Activated CD4-positive, alpha-beta memory T cell treated with anti-CD3 and anti-CD28 coated beads, Interleukin-2, amount 10 ng/mL, durations not matched to agents 7 days and 5 days (primary cell): ENCODE measurements around the gene SLC25A18. TPM values are rescaled to one million over a fixed set of nuclear protein-coding genes. Genes with fewer than 3 reads are reported as not detected.

Experiments
- CTCF ChIA-PET: fragments of 350-600 bp; sonication (Branson Sonifier 250); formaldehyde crosslinking; loops from one replicate; lab custom pipeline; 2021; ENCODE audit warnings: antibody characterized with exemption, inconsistent platforms; lab: Charles Lee
- POLR2A ChIA-PET: fragments of 350-600 bp; sonication (Branson Sonifier 250); formaldehyde crosslinking; loops from one replicate; lab custom pipeline; 2021; ENCODE audit warnings: antibody characterized with exemption; lab: Charles Lee
- DNase-seq: peaks from one replicate; pipeline ENCODE4 v3.0.0-alpha.2; 2020
- H3K27ac Mint-ChIP-seq: one replicate; pipeline ENCODE4 v1.8.0; 2021; ENCODE audit warnings: mild to moderate bottlenecking, mixed read lengths
- H3K27me3 Mint-ChIP-seq: one replicate; pipeline ENCODE4 v1.8.0; 2021; ENCODE audit warnings: mixed read lengths
- H3K36me3 Mint-ChIP-seq: one replicate; pipeline ENCODE4 v1.8.0; 2021; ENCODE audit warnings: low read depth, mixed read lengths
- H3K4me1 Mint-ChIP-seq: one replicate; pipeline ENCODE4 v1.8.0; 2021; ENCODE audit warnings: mixed read lengths
- H3K4me3 Mint-ChIP-seq: one replicate; pipeline ENCODE4 v1.8.0; 2021; ENCODE audit warnings: mild to moderate bottlenecking, mixed read lengths
- H3K9me3 Mint-ChIP-seq: one replicate; pipeline ENCODE4 v1.8.0; 2021; ENCODE audit warnings: mixed read lengths
- total RNA-seq, 2 experiments: library from RNA; stranded (reverse); gene quantifications; one replicate each; pipeline ENCODE4 v1.2.3, GENCODE V29; 2021

SLC25A18 gene
- total RNA-seq, 2 experiments from 2014 or later = not detected

- POLR2A ChIA-PET = no interaction called here
- Mint-ChIP-seq H3K27me3 (peaks cover 2% of the 10 kb centered on the region), H3K27ac (no peak overlapping the region), H3K9me3 (no peaks in the 10 kb centered on the region), H3K36me3 (no peaks in the 10 kb centered on the region), H3K4me3 (no peak overlapping the region), H3K4me1 (no peaks in the 10 kb centered on the region)
- DNase-seq = no peak
- CTCF ChIA-PET = interaction anchor here (1.3 kb wide), 1 partner anchor 9 kb away, joined by 3 read pairs; no protein-coding TSS in a partner anchor
These were observed 14.9 kb downstream of the SLC25A18 start for GRCh38 chr22:17578136-17578754.

GRCh38 chr22:17579535-17579981 lies 16.3 kb downstream of the SLC25A18 start:
- DNase-seq = no peak
- Mint-ChIP-seq H3K4me1 (no peaks in the 10 kb centered on the region), H3K36me3 (no peaks in the 10 kb centered on the region), H3K27me3 (peaks cover 2% of the 10 kb centered on the region), H3K9me3 (no peaks in the 10 kb centered on the region), H3K27ac (no peak overlapping the region), H3K4me3 (no peak overlapping the region)
- CTCF ChIA-PET = no interaction called here
- POLR2A ChIA-PET = no interaction called here

DNA sequence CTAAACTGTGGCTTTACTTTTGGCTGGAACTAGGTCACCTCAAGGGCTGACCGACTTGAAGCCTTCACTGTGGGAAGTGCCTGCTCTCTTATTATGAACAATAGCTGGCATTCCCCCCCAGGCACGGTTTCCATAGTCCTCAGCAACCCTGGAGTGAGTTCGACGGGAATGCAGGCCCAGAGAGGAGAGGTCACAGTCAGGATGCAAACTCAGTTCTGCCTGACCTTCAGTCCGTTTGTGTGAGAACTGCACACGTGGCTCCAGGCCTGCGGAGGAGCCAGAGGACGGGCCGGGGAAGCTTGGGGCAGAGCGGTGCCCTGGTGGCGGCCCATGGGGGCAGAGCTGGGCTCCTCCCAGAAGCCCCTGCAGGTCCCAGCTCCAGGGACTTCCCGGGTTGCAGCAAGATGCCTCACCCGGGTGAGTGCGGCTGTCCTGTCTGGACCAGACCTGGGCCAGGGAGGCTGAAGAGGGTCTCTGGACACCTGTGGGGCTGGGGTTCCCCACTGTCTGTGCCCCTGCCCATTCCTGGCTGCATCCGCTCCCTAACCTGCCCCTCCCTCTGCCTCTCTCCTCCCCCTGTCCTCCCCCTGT lies 17.2 kb downstream of the SLC25A18 start:
- ChIA-PET CTCF (no interaction called here), POLR2A (no interaction called here)
- Mint-ChIP-seq H3K36me3 (no peaks in the 10 kb centered on the region), H3K4me3 (no peak overlapping the region), H3K9me3 (no peaks in the 10 kb centered on the region), H3K4me1 (no peaks in the 10 kb centered on the region), H3K27me3 (peaks cover 2% of the 10 kb centered on the region), H3K27ac (no peak overlapping the region)
- no peak for DNase-seq

DNA sequence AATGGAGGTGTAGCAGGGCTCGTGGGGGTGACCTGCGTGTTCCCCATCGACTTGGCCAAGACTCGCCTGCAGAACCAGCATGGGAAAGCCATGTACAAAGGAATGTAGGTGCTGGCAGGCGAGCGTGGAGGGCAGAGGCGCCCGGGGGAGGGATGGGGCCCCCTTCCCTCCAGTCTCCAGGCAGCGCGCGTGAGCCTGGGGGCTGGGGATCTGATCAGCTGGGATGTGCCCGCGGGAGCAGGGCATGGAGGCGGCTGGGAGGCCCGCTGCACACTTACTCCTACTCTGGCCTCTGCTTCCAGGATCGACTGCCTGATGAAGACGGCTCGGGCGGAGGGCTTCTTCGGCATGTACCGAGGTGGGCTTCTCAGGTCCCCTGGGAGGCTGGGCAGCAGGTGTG lies 17.8 kb downstream of the SLC25A18 start:
- no peaks in the 10 kb centered on the region for H3K9me3 Mint-ChIP-seq
- no peak overlapping the region for H3K27ac Mint-ChIP-seq
- no peaks in the 10 kb centered on the region for H3K4me1 Mint-ChIP-seq
- ChIA-PET POLR2A (no interaction called here), CTCF (no interaction called here)
- H3K36me3 Mint-ChIP-seq = no peaks in the 10 kb centered on the region
- no peak overlapping the region for H3K4me3 Mint-ChIP-seq
- H3K27me3 Mint-ChIP-seq = peaks cover 2% of the 10 kb centered on the region
- DNase-seq = no peak

DNA sequence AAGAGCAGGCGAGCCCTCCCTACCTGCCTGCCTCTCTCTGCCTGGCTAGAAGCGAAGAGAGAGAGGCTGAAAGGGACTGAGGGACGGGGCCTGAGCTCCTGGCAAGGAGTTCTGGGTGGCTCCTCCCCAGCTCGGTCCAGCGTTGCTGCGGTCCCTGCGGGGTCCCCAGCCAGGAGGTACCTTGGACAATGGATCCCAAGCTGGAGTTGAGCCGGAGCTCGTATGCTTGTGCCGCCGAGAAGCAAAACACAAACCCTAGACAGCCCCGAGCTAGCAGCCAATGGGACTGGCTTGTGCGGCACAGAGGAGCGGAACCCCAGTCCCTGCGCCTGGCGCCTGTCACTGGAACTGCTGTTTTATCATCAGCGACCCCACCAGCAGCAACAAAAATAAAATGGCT lies 18.3 kb downstream of the SLC25A18 start:
- peaks cover 2% of the 10 kb centered on the region for H3K27me3 Mint-ChIP-seq
- CTCF ChIA-PET = no interaction called here
- no peak overlapping the region for H3K27ac Mint-ChIP-seq
- no peaks in the 10 kb centered on the region for H3K4me1 Mint-ChIP-seq
- no peaks in the 10 kb centered on the region for H3K9me3 Mint-ChIP-seq
- POLR2A ChIA-PET = no interaction called here
- H3K4me3 Mint-ChIP-seq = no peak overlapping the region
- DNase-seq = no peak
- H3K36me3 Mint-ChIP-seq = no peaks in the 10 kb centered on the region

DNA sequence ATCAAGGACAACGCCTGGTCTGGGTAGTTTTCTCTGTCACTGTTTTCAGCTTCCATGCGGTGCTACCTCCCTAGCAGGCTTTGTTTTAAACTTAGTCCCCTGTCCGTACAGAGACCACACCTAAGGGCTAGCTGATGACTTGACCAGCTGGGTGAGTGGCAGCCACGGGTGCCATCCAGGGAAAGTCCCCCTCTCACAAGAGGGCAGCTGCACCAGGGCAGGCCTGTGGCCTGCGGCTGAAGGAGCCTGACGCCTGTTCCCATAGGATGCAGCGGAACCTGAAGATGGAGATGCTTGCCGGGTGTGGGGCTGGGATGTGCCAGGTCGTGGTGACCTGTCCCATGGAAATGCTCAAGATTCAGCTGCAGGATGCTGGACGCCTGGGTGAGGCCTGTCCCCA lies 19.9 kb downstream of the SLC25A18 start:
- Mint-ChIP-seq H3K4me1 (no peaks in the 10 kb centered on the region), H3K36me3 (no peaks in the 10 kb centered on the region), H3K4me3 (no peak overlapping the region), H3K9me3 (no peaks in the 10 kb centered on the region), H3K27me3 (peaks cover 2% of the 10 kb centered on the region), H3K27ac (no peak overlapping the region)
- ChIA-PET CTCF (no interaction called here), POLR2A (no interaction called here)
- no peak for DNase-seq

GRCh38 chr22:17586831-17587440 lies 23.6 kb downstream of the SLC25A18 start:
- peaks cover 17% of the 10 kb centered on the region for H3K36me3 Mint-ChIP-seq
- POLR2A ChIA-PET = no interaction called here
- H3K4me3 Mint-ChIP-seq = no peak overlapping the region
- no peak for DNase-seq
- no peaks in the 10 kb centered on the region for H3K9me3 Mint-ChIP-seq
- no peaks in the 10 kb centered on the region for H3K27me3 Mint-ChIP-seq
- H3K4me1 Mint-ChIP-seq = no peaks in the 10 kb centered on the region
- H3K27ac Mint-ChIP-seq = no peak overlapping the region
- CTCF ChIA-PET = interaction anchor here (1.2 kb wide), 1 partner anchor 29 kb away, joined by 3 read pairs; no protein-coding TSS in a partner anchor

GRCh38 chr22:17587629-17588028 lies 24.3 kb downstream of the SLC25A18 start:
- CTCF ChIA-PET = interaction anchor here (1.2 to 2.9 kb wide), 2 partner anchors 29 to 416 kb away, joined by 3 to 8 read pairs; no protein-coding TSS in a partner anchor
- no peak overlapping the region for H3K4me3 Mint-ChIP-seq
- no peak overlapping the region for H3K27ac Mint-ChIP-seq
- H3K27me3 Mint-ChIP-seq = no peaks in the 10 kb centered on the region
- no peak for DNase-seq
- POLR2A ChIA-PET = no interaction called here
- no peaks in the 10 kb centered on the region for H3K9me3 Mint-ChIP-seq
- H3K4me1 Mint-ChIP-seq = no peaks in the 10 kb centered on the region
- peaks cover 23% of the 10 kb centered on the region for H3K36me3 Mint-ChIP-seq

- POLR2A ChIA-PET = no interaction called here
- Mint-ChIP-seq H3K36me3 (peaks cover 29% of the 10 kb centered on the region), H3K4me3 (no peak overlapping the region), H3K4me1 (no peaks in the 10 kb centered on the region), H3K27ac (no peak overlapping the region), H3K27me3 (no peaks in the 10 kb centered on the region), H3K9me3 (no peaks in the 10 kb centered on the region)
- no peak for DNase-seq
- CTCF ChIA-PET = interaction anchor here (2.9 kb wide), 1 partner anchor 417 kb away, joined by 8 read pairs; no protein-coding TSS in a partner anchor
These were observed 25.3 kb downstream of the SLC25A18 start for GRCh38 chr22:17588606-17589005.

DNA sequence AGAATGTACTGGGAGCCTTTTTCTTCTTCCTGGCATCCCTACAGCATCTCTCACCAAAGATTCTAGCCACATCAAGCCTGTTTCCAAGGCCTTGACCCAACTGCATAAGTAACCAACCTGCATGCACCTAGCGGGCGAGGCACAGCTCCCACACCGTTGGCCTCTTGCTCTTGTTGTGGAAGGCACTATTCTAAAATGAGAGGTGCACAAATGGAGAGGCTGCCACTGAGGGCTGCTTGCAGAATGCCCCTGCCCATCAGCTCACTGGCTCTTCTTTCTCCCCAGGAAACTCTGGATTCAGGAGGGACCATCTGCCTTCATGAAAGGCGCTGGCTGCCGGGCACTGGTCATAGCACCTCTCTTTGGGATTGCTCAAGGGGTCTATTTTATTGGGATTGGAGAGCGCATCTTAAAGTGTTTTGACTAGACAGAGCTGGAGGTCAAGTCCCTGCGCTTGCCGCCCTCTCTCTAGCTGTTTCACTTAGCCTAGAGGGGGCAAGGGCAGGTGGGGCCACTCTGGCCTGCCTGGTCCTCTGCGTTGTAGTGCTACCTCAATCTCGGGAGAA lies 26.6 kb downstream of the SLC25A18 start:
- no peak overlapping the region for H3K27ac Mint-ChIP-seq
- DNase-seq = no peak

GRCh38 chr22:17590586-17590985 lies 27.3 kb downstream of the SLC25A18 start:
- H3K4me1 Mint-ChIP-seq = no peaks in the 10 kb centered on the region
- peaks cover 45% of the 10 kb centered on the region for H3K36me3 Mint-ChIP-seq
- no peak overlapping the region for H3K4me3 Mint-ChIP-seq
- H3K27ac Mint-ChIP-seq = no peak overlapping the region
- CTCF ChIA-PET = interaction anchor here (2.9 kb wide), 1 partner anchor 419 kb away, joined by 8 read pairs; no protein-coding TSS in a partner anchor
- no peaks in the 10 kb centered on the region for H3K9me3 Mint-ChIP-seq
- POLR2A ChIA-PET = no interaction called here
- DNase-seq = no peak
- H3K27me3 Mint-ChIP-seq = no peaks in the 10 kb centered on the region

More for the DNA sequence above, 26.6 kb downstream of the SLC25A18 start:
- Mint-ChIP-seq H3K36me3 (peaks cover 38% of the 10 kb centered on the region), H3K27me3 (no peaks in the 10 kb centered on the region), H3K4me1 (no peaks in the 10 kb centered on the region), H3K9me3 (no peaks in the 10 kb centered on the region), H3K4me3 (no peak overlapping the region)
- POLR2A ChIA-PET = no interaction called here
- CTCF ChIA-PET = interaction anchor here (0.6 to 2.9 kb wide), 2 partner anchors 60 to 418 kb away, joined by 3 to 8 read pairs; no protein-coding TSS in a partner anchor

- Mint-ChIP-seq H3K4me1 (no peaks in the 10 kb centered on the region), H3K27me3 (no peaks in the 10 kb centered on the region)
These were observed 28.9 kb downstream of the SLC25A18 start for GRCh38 chr22:17592201-17592600.

DNA sequence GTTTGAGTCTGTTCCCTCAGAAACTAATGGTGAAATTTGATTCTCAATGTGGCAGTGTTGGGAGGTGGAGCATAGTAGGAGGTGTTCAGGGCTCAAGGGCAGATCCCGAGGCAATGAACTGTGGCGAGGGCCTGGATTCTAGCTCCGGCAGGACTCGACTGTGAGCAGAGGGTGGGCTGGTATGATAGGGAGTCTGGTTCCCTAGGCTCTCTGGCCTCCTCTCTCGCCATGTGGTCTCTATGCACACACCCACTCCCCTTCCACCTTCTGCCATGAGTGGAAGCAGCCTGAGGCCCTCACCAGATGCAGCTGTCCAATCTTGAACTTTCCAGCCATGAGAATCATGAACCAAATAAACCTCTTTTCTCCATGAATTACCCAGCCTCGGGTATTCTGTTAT lies 32.9 kb downstream of the SLC25A18 start:
- H3K27me3 Mint-ChIP-seq = no peaks in the 10 kb centered on the region
- no peaks in the 10 kb centered on the region for H3K4me1 Mint-ChIP-seq
- POLR2A ChIA-PET = no interaction called here
- H3K9me3 Mint-ChIP-seq = no peaks in the 10 kb centered on the region
- CTCF ChIA-PET = no interaction called here
- H3K27ac Mint-ChIP-seq = no peak overlapping the region
- peaks cover 73% of the 10 kb centered on the region for H3K36me3 Mint-ChIP-seq
- no peak overlapping the region for H3K4me3 Mint-ChIP-seq
- no peak for DNase-seq

More at GRCh38 chr22:17592201-17592600, 28.9 kb downstream of the SLC25A18 start:
- ChIA-PET CTCF (no interaction called here), POLR2A (no interaction called here)
- H3K4me3 Mint-ChIP-seq = no peak overlapping the region
- DNase-seq = no peak
- H3K36me3 Mint-ChIP-seq = peaks cover 57% of the 10 kb centered on the region
- H3K9me3 Mint-ChIP-seq = no peaks in the 10 kb centered on the region
- no peak overlapping the region for H3K27ac Mint-ChIP-seq
